ENCODE data around the gene SLC19A1.

Gene SLC19A1

GRCh38 chr21:45479691-45480675 is 62.3 kb downstream of the SLC19A1 start:
- no peak for DNase-seq (ENCODE audit: low read depth in 2 of 2)

GRCh38 chr21:45478816-45479669 is 63.2 kb downstream of the SLC19A1 start:
- DNase-seq (ENCODE audit: low read depth in 2 of 2): no peak

DNA sequence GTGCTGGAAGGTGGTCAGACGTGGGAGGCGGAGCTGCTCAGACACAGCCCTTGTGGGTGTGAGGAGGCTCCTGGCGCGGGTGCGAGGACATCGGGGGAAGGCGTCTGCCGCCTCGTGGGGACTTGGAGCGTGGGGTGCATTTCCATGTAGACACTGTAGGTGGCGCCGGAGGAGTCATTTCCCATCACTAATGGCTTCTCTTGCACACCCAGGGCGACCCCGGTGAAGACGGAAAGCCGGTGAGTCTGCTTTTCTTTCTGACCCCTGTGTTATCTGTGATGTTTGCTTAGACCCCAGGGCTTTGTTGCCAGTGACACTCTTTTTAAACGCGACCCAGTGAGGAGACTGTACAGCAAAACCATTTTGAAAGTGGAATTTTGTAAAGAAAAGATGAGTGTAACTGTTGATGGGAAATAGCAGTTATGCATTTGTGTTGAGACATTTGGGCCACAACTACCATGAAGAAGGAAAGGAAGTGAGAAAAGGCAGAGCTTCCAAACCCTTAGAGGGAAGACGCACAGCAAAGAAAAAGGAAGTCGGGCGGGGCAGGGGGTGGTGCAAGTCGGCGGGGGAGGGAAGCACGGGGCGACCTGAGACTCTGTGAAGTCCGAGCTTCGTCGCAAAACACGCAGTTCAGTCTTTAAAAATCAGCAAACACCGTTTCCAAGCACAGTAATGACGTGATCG is 64.0 kb downstream of the SLC19A1 start:
- DNase-seq (ENCODE audit: low read depth in 2 of 2): peak; percentile 48 to 69

GRCh38 chr21:45477176-45478114 is 64.8 kb downstream of the SLC19A1 start:
- DNase-seq (ENCODE audit: low read depth in 2 of 2): no peak

DNA sequence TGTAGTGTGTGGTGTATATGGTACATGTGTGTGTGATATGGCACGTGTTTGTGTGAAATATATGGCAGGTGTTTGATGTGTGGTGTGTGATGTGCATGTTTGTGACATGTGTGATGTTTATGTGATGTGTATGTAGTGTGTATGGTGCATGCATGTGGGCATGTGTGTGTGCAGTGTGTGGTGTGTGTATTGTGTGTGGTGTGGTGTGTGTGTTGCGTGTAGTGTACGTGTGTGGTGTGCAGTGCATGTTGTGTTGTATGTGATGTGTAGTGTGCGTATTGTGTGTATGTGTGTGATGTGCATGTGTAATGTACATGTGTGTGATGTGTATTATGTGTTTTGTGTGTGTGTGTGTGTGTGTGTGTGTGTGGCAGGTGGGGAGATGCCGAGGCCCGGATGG is 65.7 kb downstream of the SLC19A1 start:
- no peak for DNase-seq (ENCODE audit: low read depth in 2 of 2)

DNA sequence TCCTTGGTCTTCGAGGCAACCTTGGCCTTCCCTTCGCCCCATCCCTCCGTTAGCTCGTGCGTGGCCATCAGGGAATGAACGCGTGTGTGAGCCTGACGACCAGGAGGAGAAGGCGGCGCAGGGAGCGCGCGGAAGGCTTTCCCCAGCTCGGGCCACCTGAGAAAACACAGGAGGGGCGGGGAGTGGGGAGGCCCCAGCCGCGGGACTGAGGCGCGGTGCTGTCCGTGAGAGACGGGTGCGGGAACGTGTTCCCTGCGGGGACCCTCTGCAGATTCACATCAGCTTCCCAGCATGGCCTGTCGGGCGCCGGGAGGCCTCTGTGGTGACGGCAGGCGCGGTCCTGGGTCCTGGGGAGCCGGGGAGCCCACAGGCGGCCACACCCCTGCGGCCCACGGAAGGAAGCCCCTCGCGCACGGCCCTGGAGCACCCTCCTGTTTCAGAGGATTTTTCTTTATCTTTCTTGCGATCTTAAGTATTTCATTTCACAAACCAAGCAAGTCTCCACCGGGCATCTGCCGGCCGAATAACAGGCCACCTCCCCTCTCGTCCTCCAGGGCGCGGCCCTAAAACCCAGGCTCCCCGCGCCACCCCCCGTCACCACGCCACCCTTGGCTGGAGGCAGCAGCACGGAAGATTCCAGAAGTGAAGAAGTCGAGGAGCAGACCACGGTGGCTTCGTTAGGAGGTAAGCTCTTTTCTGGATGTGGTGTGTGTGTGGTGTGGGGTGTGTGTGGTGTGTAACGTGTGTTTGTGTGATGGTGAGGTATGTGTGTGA is 66.3 kb downstream of the SLC19A1 start:
- no peak for DNase-seq (ENCODE audit: low read depth in 2 of 2)

GRCh38 chr21:45475004-45475685 is 67.1 kb downstream of the SLC19A1 start:
- DNase-seq (ENCODE audit: low read depth in 2 of 2): no peak

DNA sequence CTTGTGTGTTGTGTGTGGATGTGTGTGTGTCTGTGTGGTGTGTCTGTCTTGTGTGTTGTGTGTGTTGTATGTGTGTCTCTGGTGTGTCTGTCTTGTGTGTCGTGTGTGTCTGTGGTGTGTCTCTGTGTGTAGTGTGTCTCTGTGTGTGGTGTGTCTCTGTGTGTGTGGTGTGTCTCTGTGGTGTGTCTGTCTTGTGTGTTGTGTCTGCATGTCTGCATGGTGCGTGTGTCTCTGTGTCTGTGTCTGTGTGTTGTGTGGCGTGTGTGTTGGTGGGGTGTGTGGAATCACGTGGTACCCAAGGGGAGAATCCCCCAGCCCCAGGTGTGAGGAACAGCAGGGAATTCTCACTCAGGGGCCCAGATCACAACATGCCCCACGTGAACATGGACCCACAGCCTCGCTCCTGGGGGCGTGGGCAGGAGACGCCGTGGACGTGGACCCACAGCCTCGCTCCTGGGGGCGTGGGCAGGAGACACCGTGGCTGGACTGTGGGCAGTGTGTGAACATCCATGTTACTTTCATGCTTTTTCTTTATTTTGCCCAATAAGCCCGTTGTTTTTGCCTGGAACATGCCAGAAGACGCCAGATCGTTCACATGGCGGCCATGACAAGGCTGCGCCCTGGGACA is 67.8 kb downstream of the SLC19A1 start:
- DNase-seq (ENCODE audit: low read depth in 2 of 2): no peak

DNA sequence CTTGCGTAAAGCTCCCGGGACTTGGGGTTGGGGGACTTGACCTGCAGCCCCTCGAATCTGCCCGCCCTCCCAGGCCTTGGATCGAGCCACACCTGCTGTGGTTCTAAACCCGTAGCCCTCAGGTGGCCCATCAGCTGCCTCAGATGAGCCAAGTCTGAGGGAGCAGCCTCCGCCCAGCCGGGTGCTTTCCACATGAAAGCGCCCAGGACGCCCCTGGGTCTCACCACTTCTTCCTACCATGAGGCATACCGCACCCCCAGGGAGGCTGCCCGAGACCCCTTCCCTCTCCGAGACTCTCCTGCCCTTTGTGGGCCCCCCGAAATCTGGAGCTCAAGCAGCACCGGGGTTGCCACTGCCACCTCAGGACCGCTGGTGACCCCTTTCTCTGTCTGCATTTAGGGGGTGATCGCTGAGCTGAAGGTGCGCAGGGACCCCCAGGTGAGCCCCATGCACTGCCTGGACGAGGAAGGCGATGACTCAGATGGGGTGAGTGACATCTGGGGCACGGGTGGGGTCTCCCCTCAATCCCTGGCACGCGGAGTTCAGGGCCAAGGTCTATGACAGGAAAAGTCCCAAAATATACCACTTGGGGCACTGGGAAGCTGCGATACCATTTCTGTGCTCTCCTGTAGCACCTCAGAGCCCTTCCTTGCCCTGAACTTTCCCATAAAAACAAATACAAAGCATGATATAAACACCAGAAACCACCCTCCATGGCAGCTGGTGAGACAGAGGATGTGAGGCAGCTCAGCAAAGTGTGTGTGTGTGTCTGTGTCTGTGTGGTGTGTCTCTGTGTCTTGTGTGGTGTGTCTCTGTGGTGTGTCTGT is 68.5 kb downstream of the SLC19A1 start:
- no peak for DNase-seq (ENCODE audit: low read depth in 2 of 2)

DNA sequence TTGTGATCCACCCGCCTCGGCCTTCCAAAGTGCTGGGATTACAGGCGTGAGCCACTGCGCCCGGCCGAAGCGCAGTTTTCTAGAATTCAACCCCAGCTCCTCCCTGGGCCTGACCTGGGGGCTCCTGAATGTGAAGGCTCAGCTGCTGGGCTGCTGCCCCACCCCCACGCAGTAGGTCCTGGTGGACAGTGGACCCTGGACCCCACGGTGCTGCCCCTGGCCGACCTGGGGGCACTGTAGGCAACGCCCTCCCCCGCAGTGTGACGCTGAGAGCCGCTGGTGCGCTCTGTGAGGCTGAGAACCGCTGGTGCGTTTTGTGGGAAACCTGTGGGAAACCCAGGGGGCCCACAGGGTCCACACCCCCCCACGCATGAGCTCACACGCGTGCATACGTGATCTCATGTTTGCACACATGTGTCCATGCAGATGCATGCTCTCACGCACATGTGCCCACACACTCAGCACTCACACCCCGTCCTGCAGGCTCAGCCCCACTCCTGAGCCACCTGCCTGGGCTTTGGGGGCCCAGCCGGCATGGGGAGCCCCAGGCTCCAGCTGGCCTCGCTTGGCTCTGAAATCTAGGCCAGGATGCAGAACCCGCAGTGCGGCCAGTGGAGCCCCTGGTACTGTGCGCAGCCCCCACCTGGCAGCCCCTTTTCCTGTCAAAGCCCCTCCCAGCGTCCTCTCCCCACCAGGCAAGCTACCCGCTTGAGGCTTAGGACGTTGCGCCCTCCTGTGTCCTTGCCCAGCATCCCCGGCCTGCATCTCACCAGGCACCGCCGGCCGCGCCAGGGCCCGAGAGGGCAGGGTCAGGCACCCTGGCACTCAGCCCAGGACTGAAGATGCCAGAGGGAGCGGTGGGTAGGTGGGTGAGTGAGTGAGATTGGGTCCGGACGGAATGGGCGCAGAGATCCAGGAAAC is 69.5 kb downstream of the SLC19A1 start:
- DNase-seq (ENCODE audit: low read depth in 2 of 2): no peak

- DNase-seq (ENCODE audit: low read depth in 2 of 2): no peak
Observed at GRCh38 chr21:45471525-45472221, 70.6 kb downstream of the SLC19A1 start.

DNA sequence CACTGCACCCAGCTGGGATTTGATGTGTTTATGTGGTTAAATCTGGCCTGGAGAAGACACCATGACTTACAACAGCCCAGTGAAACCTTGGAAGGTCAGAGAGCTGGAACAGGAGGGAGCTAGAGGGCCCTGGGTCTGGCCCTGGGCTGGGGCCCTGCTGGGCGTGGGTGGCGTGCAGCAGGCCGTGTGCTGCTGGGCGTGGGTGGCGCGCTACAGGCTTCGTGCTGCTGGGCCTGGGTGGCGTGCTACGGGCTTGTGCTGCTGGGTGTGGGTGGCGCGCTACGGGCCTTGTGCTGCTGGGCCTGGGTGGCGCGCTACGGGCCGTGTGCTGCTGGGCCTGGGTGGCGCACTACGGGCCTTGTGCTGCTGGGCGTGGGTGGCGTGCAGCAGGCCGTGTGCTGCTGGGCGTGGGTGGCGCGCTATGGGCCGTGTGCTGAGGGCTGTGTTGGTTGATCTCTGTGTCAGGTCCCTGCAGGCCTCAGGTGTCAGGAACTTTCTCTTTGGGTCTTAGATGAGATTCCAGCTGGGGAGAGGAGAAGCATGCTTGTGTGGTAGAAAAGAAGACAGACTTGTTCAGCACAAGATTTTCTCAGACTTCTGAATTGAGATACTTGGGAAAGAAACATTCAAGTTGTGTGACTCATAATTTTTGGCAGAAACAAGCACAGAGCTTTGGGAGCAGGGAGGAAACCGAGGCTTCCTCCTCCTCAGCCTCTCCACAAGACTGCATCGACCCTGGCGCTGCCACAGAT is 71.3 kb downstream of the SLC19A1 start:
- DNase-seq (ENCODE audit: low read depth in 2 of 2): peak in 1 of 2 donors; percentile 10

- no peak for DNase-seq (ENCODE audit: low read depth in 2 of 2)
Observed at GRCh38 chr21:45470087-45470515, 72.1 kb downstream of the SLC19A1 start.

GRCh38 chr21:45469273-45470086 is 72.8 kb downstream of the SLC19A1 start:
- DNase-seq (ENCODE audit: low read depth in 2 of 2): no peak

DNA sequence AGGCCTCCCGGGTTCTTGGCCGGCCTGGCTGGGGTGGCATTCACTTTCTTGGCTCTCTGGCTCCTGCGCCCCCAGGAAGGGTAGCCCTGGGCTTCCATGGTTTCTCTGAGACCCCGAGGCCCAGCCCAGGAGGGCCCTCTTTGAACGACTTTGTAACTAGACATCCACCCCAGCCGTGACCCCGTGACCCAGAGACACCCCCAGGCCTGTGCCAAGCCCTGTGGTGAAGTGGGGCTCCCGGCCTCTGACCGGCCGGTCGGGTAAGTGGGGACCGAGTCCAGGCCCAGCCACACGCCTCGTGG is 73.3 kb downstream of the SLC19A1 start:
- DNase-seq (ENCODE audit: low read depth in 2 of 2): no peak
